Activated CD8-positive, alpha-beta T cell treated with anti-CD3 and anti-CD28 coated beads for 36 hours (primary cell): ENCODE data around the gene SENP1. TPM values are rescaled to one million over a fixed set of nuclear protein-coding genes. Genes with fewer than 3 reads are reported as not detected.
"Not testable (repeated sequence)": the region's sequence is repeated elsewhere in the genome, so short reads cannot be mapped to it uniquely, and the experiment has no call there.

Experiments
- ATAC-seq: fragments of 200-7000 bp; cut with Tn5 transposase; one replicate; pipeline ENCODE4 v1.10.0; 2021; ENCODE audit warnings: mild to moderate bottlenecking, moderate library complexity
- CTCF ChIA-PET: fragments of 350-600 bp; sonication (Branson Sonifier 250); formaldehyde crosslinking; loops from one replicate; lab custom pipeline; 2021; ENCODE audit warnings: antibody characterized with exemption; lab: Charles Lee
- POLR2A ChIA-PET: fragments of 350-600 bp; sonication (Branson Sonifier 250); formaldehyde crosslinking; loops from one replicate; lab custom pipeline; 2021; ENCODE audit warnings: antibody characterized with exemption; lab: Charles Lee
- DNase-seq: peaks from one replicate; pipeline ENCODE4 v3.0.0-alpha.2; 2020
- H3K27ac Mint-ChIP-seq: one replicate; pipeline ENCODE4 v1.8.0; 2021; ENCODE audit warnings: mild to moderate bottlenecking, mixed read lengths
- H3K27me3 Mint-ChIP-seq: one replicate; pipeline ENCODE4 v1.8.0; 2021; ENCODE audit warnings: mixed read lengths
- H3K36me3 Mint-ChIP-seq: one replicate; pipeline ENCODE4 v1.8.0; 2021; ENCODE audit warnings: low read depth, mixed read lengths
- H3K4me1 Mint-ChIP-seq: one replicate; pipeline ENCODE4 v1.8.0; 2021; ENCODE audit warnings: low read depth, mixed read lengths
- H3K4me3 Mint-ChIP-seq: one replicate; pipeline ENCODE4 v1.8.0; 2021; ENCODE audit warnings: mild to moderate bottlenecking, moderate library complexity, mixed read lengths
- H3K9me3 Mint-ChIP-seq: one replicate; pipeline ENCODE4 v1.8.0; 2021; ENCODE audit warnings: mixed read lengths
- CTCF ChIP-seq: fragments of 200-600 bp; IDR thresholded peaks from one replicate; pipeline ENCODE4 v1.8.0; 2022; ENCODE audit warnings: antibody characterized with exemption, mild to moderate bottlenecking
- intact Hi-C: fragments of 100-400 bp; cut with micrococcal nuclease; formaldehyde crosslinking; loops from one replicate; pipeline ENCODE4 v1.10.0; 2022
- total RNA-seq, 2 experiments: library from RNA; stranded (reverse); gene quantifications; one replicate each; pipeline ENCODE4 v1.2.3, GENCODE V29; 2021

SENP1 gene
- total RNA-seq, 2 experiments from 2014 or later, result 39.8 to 40.2 TPM

- peaks cover 6% of the 10 kb centered on the region for H3K36me3 Mint-ChIP-seq
- H3K4me1 Mint-ChIP-seq, result peaks cover 14% of the 10 kb centered on the region
- CTCF ChIA-PET, result interaction anchor here (1.2 kb wide), 1 partner anchor 13 kb away, joined by 6 read pairs; the partner anchor contains the start of gene SENP1
- H3K27me3 Mint-ChIP-seq, result no peaks in the 10 kb centered on the region
- no peak for TF ChIP-seq CTCF
- DNase-seq, result no peak
- POLR2A ChIA-PET, result interaction anchor here (1.6 to 1.9 kb wide), 2 partner anchors 8 to 12 kb away, joined by 3 to 10 read pairs; partner anchors contain the start of gene SENP1
- peak overlapping the region; percentile 86 for H3K4me3 Mint-ChIP-seq
- ATAC-seq, result no peak
- H3K27ac Mint-ChIP-seq, result no peak overlapping the region
- intact Hi-C loops, result no loop called here
- no peaks in the 10 kb centered on the region for H3K9me3 Mint-ChIP-seq
Measured at GRCh38 chr12:48118284-48118871, 12.5 kb upstream of the SENP1 start.

- no peak overlapping the region for H3K27ac Mint-ChIP-seq
- ATAC-seq, result no peak
- H3K9me3 Mint-ChIP-seq, result no peaks in the 10 kb centered on the region
- POLR2A ChIA-PET, result no interaction called here
- H3K36me3 Mint-ChIP-seq, result no peaks in the 10 kb centered on the region
- no peak for DNase-seq
- CTCF ChIA-PET, result interaction anchor here (1.4 kb wide), 1 partner anchor 11 kb away, joined by 4 read pairs; no protein-coding TSS in a partner anchor
- TF ChIP-seq CTCF, result no peak
- H3K4me1 Mint-ChIP-seq, result peaks cover 12% of the 10 kb centered on the region
- H3K27me3 Mint-ChIP-seq, result no peaks in the 10 kb centered on the region
- intact Hi-C loops, result no loop called here
- no peak overlapping the region for H3K4me3 Mint-ChIP-seq
Measured at GRCh38 chr12:48115957-48116356, 10.1 kb upstream of the SENP1 start.

- peaks cover 29% of the 10 kb centered on the region for H3K4me1 Mint-ChIP-seq
- H3K27me3 Mint-ChIP-seq, CTCF ChIA-PET, H3K9me3 Mint-ChIP-seq, DNase-seq, H3K27ac Mint-ChIP-seq, ATAC-seq, H3K4me3 Mint-ChIP-seq, intact Hi-C loops, H3K36me3 Mint-ChIP-seq: not testable (repeated sequence)
- POLR2A ChIA-PET, result interaction anchor here (1.0 to 1.3 kb wide), 2 partner anchors 8 to 13 kb away, joined by 3 read pairs; partner anchors contain the start of gene PFKM
Measured at GRCh38 chr12:48111312-48111693, 5.4 kb upstream of the SENP1 start.

GRCh38 chr12:48110691-48111311 is 4.9 kb upstream of the SENP1 start:
- CTCF ChIA-PET, result interaction anchor here (1.2 to 1.4 kb wide), 2 partner anchors 9 to 13 kb away, joined by 3 to 6 read pairs; no protein-coding TSS in a partner anchor
- Mint-ChIP-seq H3K4me3 (no peak overlapping the region), H3K27ac (no peak overlapping the region), H3K4me1 (peaks cover 30% of the 10 kb centered on the region), H3K27me3 (no peaks in the 10 kb centered on the region), H3K36me3 (no peaks in the 10 kb centered on the region), H3K9me3 (no peaks in the 10 kb centered on the region)
- no peak for ATAC-seq
- no peak for DNase-seq
- POLR2A ChIA-PET, result interaction anchor here (1.0 to 1.3 kb wide), 3 partner anchors 8 to 46 kb away, joined by 3 read pairs; partner anchors contain the start of genes ASB8 and PFKM
- intact Hi-C loops, result no loop called here
- no peak for TF ChIP-seq CTCF

DNA sequence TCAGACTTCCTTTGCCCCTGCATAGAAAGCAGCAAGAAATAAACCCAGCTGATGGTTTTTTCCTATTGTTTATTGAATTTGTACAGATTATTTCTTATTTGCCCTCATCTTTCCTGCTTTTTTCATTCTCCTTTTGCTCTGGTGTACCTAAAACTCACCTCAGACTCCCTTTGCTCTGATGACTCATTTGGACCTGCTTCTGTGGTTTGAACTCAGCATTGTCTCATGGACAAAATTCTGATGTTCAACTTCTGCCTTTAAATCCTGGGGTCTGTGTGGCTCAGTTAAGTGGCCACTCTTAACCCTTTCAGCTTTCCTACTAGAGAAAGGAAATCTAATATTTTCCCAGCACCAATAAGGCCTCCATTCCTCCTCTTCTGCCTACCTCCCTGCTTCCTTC is 3.5 kb upstream of the SENP1 start:
- DNase-seq (no peak), ATAC-seq (no peak)
- TF ChIP-seq CTCF, result no peak
- Mint-ChIP-seq H3K4me1 (peaks cover 34% of the 10 kb centered on the region), H3K4me3 (no peak overlapping the region), H3K9me3 (no peaks in the 10 kb centered on the region), H3K27me3 (no peaks in the 10 kb centered on the region), H3K27ac (peak overlapping the region; percentile 9), H3K36me3 (peaks cover 3% of the 10 kb centered on the region)
- ChIA-PET POLR2A (interaction anchor here (0.9 to 1.2 kb wide), 3 partner anchors 11 to 48 kb away, joined by 3 to 4 read pairs (median 4); partner anchors contain the start of gene ASB8), CTCF (interaction anchor here (0.6 to 1.5 kb wide), 5 partner anchors 8 to 48 kb away, joined by 3 to 8 read pairs (median 3); partner anchors contain the start of gene ASB8)
- intact Hi-C loops, result no loop called here
